ENCODE data around the gene MAP4K2. TPM values are rescaled to one million over a fixed set of nuclear protein-coding genes. Genes with fewer than 3 reads are reported as not detected.

The MAP4K2 gene
- total and polyA plus RNA-seq, 12 donors, result 4.6 to 19.9 (median 8.4) TPM

- intact Hi-C loops (cut with DNase I), result no loop called here
- ATAC-seq, result no peak
- peaks cover 26 to 78% (median 60%) of the 10 kb centered on the region in 9 donors for H3K4me1 ChIP-seq
Measured at GRCh38 chr11:64765291-64765850, 37.6 kb downstream of the MAP4K2 start.

GRCh38 chr11:64764753-64765152 is 38.3 kb downstream of the MAP4K2 start:
- Histone ChIP-seq H3K27ac (peak overlapping the region in 8 of 10 donors; percentile 65 to 87 (median 78)), H3K4me3 (no peak overlapping the region), H3K9me3 (no peaks in the 10 kb centered on the region), H3K36me3 (peaks cover 13 to 83% (median 61%) of the 10 kb centered on the region in 9 donors), H3K4me1 (peaks cover 30 to 84% (median 66%) of the 10 kb centered on the region in 9 donors), H3K27me3 (no peaks in the 10 kb centered on the region)
- no peak for ATAC-seq
- DNase-seq, result no peak
- TF ChIP-seq CTCF (IDR thresholded peaks at IDR 0.05), result no peak
- intact Hi-C loops (cut with DNase I), result loop anchor here in 1 of 10 donors (1.0 kb wide), 1 partner anchor 13 kb away; no protein-coding TSS in a partner anchor
- 72 to 77% methylated on average over 8 of the region's 8 CpGs for WGBS, 2 donors

More at GRCh38 chr11:64765291-64765850, 37.6 kb downstream of the MAP4K2 start:
- H3K4me3 ChIP-seq, result no peak overlapping the region
- no peak for DNase-seq
- H3K9me3 ChIP-seq, result no peaks in the 10 kb centered on the region
- H3K27me3 ChIP-seq, result no peaks in the 10 kb centered on the region
- TF ChIP-seq CTCF (IDR thresholded peaks at IDR 0.05), result peak in 4 of 9 donors; percentile 21 to 32 (median 28)
- WGBS, 2 donors, result 85 to 86% methylated on average over 30 of the region's 30 CpGs
- H3K27ac ChIP-seq, result peak overlapping the region in 3 of 10 donors; percentile 71 to 78 (median 77)
- peaks cover 13 to 89% (median 67%) of the 10 kb centered on the region in 9 donors for H3K36me3 ChIP-seq

- H3K27me3 ChIP-seq, result no peaks in the 10 kb centered on the region
- H3K4me1 ChIP-seq, result peaks cover 36 to 90% (median 72%) of the 10 kb centered on the region in 9 donors
- intact Hi-C loops (cut with DNase I), result loop anchor here in 1 of 10 donors (1.0 kb wide), 1 partner anchor 13 kb away; no protein-coding TSS in a partner anchor
- no peak for TF ChIP-seq CTCF (IDR thresholded peaks at IDR 0.05)
- H3K36me3 ChIP-seq, result peaks cover 13 to 77% (median 55%) of the 10 kb centered on the region in 9 donors
- peak in 3 of 8 donors; percentile 2 to 7 (median 6) for ATAC-seq
- WGBS, 2 donors, result 40 to 52% methylated on average over 11 of the region's 11 CpGs
- H3K27ac ChIP-seq, result peak overlapping the region in 9 of 10 donors; percentile 65 to 87 (median 78)
- DNase-seq, result no peak
- no peaks in the 10 kb centered on the region for H3K9me3 ChIP-seq
- no peak overlapping the region for H3K4me3 ChIP-seq
Measured at GRCh38 chr11:64764040-64764611, 38.9 kb downstream of the MAP4K2 start.

GRCh38 chr11:64763526-64764039 is 39.4 kb downstream of the MAP4K2 start:
- ATAC-seq, result peak in 1 of 8 donors; percentile 0
- peaks cover 39 to 90% (median 78%) of the 10 kb centered on the region in 9 donors for H3K4me1 ChIP-seq
- intact Hi-C loops (cut with DNase I), result loop anchor here in 1 of 10 donors (1.0 kb wide), 1 partner anchor 14 kb away; no protein-coding TSS in a partner anchor
- H3K9me3 ChIP-seq, result no peaks in the 10 kb centered on the region
- H3K36me3 ChIP-seq, result peaks cover 10 to 71% (median 49%) of the 10 kb centered on the region in 9 donors
- no peak for DNase-seq
- WGBS, 2 donors, result 47 to 48% methylated on average over 6 of the region's 6 CpGs
- no peak overlapping the region for H3K4me3 ChIP-seq
- TF ChIP-seq CTCF (IDR thresholded peaks at IDR 0.05), result no peak
- H3K27me3 ChIP-seq, result no peaks in the 10 kb centered on the region
- H3K27ac ChIP-seq, result peak overlapping the region; percentile 24 to 87 (median 78)

All from heart right ventricle (tissue), 16 donors.